Measurements from ENCODE around the gene DCAF15.

Gene DCAF15

DNA sequence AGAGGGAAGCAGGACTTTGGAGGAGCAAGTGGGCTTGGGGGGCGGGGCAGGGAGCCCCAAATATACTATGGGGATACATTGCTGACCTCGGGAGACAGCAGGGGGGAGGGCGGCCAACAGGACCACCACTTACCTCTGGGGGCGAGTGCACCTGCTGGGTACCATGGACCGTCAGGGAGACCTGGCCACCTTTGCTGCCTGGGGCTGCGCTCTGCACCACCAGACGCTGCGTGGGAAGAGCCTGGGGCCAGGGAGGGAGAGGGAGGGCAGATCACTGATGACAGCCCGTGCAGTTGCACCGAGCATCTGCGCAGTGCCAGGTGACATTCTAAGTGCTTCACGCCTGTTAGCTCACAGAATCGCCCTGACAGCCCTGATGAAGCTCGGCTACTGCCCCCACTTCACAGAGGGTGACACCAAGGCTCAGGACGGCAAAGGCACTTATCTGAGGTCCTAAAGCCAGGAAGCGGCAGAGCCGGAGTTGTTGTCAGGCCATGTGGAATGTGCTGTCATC, 29.7 kb downstream of the DCAF15 start:
- DNase-seq (ENCODE audit: low read depth), result no peak
- H3K4me3 ChIP-seq (ENCODE audit: low read length), result no peak overlapping the region
- TF ChIP-seq CTCF (IDR thresholded peaks at IDR 0.05; ENCODE audit: insufficient read depth, low read depth, low read length, missing control alignments), result no peak

- no peak overlapping the region for H3K4me3 ChIP-seq (ENCODE audit: low read length)
- no peak for TF ChIP-seq CTCF (IDR thresholded peaks at IDR 0.05; ENCODE audit: insufficient read depth, low read depth, low read length, missing control alignments)
- DNase-seq (ENCODE audit: low read depth), result no peak
These were observed 30.5 kb downstream of the DCAF15 start for GRCh38 chr19:13982773-13983172.

DNA sequence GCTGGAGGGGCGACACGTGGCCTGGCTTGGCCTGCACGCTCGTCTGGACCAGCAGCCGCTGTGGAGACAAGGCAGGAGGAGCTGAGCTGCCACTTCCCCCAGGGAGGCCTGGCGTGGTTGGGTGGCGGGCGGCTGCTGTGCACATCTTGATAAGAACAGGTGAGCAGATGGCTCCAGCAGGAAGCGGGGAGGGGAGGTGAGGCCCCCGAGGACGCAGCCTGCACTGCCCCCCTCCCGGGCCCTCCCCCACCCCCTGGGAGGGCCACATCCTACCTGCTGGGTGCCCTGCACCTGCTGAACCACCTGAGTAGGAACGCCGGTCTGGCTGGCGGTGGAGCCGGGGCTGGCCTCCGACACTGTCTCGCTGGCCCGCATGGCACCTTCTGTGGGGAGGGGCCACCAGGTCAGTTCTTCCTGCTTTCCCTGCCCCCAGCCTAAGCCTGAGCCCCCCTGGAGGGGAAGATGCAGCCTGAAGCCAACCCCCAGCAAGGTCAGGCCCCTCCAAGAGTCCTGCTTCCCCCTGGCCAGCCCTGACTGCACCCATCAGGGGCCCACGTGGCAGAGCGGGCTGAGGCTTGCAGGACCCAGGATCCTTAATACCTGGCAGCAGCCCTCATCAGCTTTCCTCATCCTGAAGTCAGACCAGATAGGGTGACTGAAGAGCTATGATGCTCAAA, 31.0 kb downstream of the DCAF15 start:
- H3K4me3 ChIP-seq (ENCODE audit: low read length), result no peak overlapping the region
- no peak for TF ChIP-seq CTCF (IDR thresholded peaks at IDR 0.05; ENCODE audit: insufficient read depth, low read depth, low read length, missing control alignments)
- no peak for DNase-seq (ENCODE audit: low read depth)

- no peak for DNase-seq (ENCODE audit: low read depth)
- no peak for TF ChIP-seq CTCF (IDR thresholded peaks at IDR 0.05; ENCODE audit: insufficient read depth, low read depth, low read length, missing control alignments)
- H3K4me3 ChIP-seq (ENCODE audit: low read length), result no peak overlapping the region
These were observed 31.9 kb downstream of the DCAF15 start for GRCh38 chr19:13984186-13984585.

- H3K4me3 ChIP-seq (ENCODE audit: low read length), result no peak overlapping the region
- TF ChIP-seq CTCF (IDR thresholded peaks at IDR 0.05; ENCODE audit: insufficient read depth, low read depth, low read length, missing control alignments), result no peak
- DNase-seq (ENCODE audit: low read depth), result no peak
These were observed 32.8 kb downstream of the DCAF15 start for GRCh38 chr19:13984875-13985741.

GRCh38 chr19:13985771-13986347, 33.5 kb downstream of the DCAF15 start:
- no peak overlapping the region for H3K4me3 ChIP-seq (ENCODE audit: low read length)
- DNase-seq (ENCODE audit: low read depth), result no peak
- no peak for TF ChIP-seq CTCF (IDR thresholded peaks at IDR 0.05; ENCODE audit: insufficient read depth, low read depth, low read length, missing control alignments)

All from epithelial cell of esophagus (primary cell).